Activated CD4-positive, alpha-beta T cell treated with anti-CD3 and anti-CD28 coated beads for 48 hours (primary cell): ENCODE results near the gene LPCAT3.

ENCODE experiments used
- DNase-seq: peaks from one replicate; pipeline ENCODE4 v3.0.0-alpha.2; 2020

The LPCAT3 gene

GRCh38 chr12:6987956-6988553 is 30.2 kb downstream of the LPCAT3 start:
- DNase-seq = no peak

DNA sequence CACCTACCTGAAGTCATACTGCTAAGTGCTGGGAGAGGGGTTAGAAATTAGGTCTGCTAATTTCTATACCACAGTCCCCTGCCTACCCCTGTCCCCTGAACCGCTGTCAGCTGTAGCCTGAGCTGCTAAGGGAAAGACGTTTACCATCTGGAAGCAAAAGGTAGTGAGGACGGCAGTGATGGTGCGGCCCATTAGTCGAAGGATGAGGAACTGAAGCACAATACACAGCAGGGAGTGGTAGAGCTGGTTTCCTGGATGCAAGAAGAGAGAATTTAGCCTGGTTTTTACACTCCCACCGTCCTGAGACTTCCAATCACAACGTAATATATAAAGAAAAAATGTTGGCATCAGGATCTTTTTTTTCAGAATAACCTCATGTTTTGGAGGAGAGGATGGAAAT is 35.7 kb downstream of the LPCAT3 start:
- no peak for DNase-seq

DNA sequence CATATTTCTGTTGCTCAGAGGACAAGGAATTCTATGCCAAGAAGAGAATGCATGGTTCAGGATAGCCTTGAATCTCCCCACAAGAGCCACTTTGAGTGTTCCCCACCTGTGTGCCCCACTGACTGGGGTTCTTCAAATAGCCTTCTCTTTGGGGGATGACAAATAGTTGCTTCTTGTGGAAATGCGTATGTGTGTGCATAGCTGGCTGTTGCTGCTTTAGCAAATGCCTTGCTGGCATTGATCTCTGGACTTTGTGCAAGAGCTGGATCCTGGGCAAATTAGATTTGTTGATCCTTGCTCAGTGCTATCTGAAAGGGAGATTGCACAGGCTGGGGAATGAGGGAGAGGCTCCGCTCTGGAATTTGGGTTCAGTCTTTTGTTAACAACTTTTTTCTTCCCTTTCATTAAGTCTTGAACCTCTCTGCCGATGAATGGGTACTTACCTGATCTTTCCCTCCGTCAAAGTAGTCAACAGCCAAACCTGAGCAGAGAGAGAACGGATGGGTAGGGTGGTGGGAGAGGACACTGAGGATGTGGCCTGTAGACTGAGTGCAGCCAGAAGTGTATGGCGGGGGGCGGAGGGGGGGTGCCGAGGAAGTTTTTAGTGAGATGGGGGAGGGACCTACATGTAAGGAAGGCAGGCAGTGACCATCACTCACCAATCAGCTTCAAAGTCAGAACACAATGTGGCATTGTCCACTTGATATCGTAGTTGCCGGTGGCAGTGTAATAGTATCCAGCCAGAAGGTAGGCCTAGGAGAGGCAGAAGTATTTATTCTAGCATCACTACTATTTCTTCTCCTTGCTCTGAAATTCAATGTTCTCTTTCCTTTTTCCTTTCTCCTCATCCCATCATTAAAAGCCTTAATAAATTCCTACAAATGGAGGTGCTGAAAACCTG is 36.9 kb downstream of the LPCAT3 start:
- DNase-seq = no peak

GRCh38 chr12:6980740-6981139 is 37.5 kb downstream of the LPCAT3 start:
- DNase-seq = no peak

GRCh38 chr12:6980075-6980474 is 38.2 kb downstream of the LPCAT3 start:
- DNase-seq = no peak

DNA sequence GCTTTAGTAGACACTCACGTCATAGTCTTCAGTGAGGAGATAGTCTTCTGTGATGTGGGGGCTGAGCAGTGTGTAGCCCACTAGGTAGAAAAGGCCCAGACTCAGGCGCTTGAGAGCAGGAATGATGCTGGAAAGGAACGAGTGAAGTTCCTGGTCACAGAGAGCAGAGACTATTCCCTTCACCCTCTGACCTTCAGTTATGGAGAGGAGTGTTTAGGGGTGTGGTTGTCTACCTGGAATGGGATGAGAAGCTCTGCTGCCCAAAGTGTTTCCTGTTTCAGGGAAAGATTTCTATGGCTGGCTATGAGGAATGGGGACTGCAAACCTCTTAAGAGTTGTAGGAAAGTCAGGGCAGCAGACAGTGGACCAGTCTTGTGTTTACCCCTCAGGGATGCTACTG is 38.8 kb downstream of the LPCAT3 start:
- DNase-seq = no peak

DNA sequence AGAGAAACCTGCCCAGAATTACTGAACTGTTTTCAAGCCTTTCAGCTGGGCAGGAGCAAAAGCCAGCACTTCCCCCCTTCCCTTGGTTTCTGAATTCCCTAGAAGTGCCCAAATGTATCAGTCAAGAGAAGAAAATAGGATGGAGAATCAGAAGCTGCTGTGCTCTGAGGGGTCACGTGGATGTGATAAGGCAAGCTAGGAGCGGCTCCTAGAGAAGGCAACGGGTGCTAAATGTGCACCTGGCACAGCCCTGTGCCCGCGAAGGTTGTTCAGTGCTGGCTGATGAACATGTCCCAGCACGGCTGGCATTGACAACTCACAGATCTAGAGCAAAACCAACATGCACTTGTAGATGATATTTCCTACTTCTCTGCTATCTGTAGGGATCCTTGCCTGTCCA is 39.3 kb downstream of the LPCAT3 start:
- no peak for DNase-seq

- DNase-seq = no peak
Observed at GRCh38 chr12:6978611-6979011, 39.7 kb downstream of the LPCAT3 start.

DNA sequence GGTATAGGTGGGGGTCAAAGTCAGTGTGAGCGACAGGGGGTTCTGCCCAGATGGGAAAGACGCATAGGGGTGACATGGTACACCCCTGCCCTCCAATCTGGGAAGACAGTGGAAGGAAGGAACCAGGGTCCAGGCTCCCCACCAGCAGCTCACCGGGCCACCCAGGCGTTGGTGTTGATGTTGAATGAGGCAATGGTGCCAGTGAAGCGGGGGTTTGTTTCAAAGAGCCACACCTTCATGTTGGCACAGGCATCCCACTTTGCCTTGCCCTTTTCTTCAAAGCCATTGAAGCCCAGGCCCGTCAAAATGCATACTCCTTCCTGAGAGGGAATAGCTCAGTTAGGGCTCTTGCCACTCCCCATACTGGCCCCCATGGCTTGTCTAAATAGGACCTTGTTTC is 40.1 kb downstream of the LPCAT3 start:
- DNase-seq = no peak

DNA sequence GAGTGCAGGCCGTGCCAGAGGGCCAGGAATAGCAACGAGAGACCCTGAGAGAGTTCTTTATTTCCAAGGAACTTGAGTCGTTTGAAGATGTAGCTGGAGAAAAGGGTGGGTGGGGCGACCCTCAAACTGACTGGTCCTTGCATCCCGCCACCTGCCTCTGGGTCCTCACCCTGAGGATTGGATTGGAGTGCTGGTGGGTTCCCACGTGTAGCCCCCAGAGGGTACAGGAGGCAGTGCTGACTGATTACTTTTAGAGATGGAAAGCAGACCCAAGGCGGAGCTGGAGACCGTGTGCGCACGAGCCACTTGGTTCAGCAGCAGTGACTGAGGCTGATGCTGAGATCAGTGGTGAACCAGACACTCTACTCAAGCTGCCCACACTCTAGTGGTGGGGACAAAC is 40.6 kb downstream of the LPCAT3 start:
- no peak for DNase-seq

GRCh38 chr12:6975297-6976032 is 42.8 kb downstream of the LPCAT3 start:
- no peak for DNase-seq

DNA sequence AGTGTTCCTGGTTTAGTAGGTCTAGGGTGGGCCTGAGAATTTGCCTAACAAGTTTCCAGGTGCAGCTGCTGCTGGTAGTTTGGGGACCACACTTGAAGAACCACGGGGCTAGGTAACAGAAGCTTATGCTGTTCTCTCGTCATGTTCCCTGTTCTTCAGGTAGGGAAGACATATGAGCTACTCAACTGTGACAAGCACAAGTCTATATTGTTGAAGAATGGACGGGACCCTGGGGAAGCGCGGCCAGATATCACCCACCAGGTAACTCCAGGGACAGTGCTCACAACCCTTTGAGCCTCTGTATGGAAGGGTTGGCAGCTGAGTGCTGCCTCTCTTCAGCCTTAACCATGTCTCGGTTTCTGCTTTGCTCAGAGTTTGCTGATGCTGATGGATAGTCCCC is 44.1 kb downstream of the LPCAT3 start:
- no peak for DNase-seq

DNA sequence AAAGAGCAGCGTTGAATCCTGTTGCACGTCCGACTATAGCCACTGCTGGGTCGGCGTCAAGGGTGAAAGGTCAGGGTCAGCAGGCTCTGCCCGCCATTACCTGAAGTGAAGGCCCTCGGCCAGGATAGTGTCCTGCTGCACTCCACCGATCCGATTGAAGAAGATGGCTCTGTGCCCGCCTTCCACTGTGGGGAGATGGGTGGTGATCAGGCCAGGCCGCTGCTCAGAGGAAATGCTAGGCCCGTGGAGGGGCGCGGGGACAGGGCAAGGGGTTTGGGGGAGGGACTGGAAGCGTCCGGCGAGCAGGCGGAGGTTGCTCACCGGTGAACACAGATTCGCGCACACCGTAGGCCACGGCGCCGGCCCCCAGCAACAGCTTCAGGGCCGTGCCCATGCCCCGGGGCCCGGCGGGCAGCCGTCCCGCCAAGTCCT is 48.2 kb downstream of the LPCAT3 start:
- DNase-seq = peak; percentile 38

DNA sequence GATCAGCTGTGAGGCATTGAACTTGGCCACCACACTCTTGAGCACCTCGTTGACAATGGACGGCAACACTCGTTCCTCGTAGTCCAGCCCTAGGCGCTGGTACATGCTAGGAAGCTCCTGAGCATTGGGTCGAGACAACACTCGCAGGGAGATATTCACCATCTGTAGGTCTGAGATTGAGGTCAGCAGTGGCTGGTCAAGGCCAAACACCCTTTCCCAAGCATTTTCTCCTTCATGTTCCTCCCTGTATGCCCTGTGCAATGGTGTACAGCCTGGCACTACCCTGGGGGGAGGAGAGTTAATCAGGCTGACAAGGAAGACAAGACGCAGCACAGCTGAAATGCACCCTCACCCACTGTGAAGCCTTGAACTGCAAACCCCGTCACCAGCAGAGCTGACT is 49.9 kb downstream of the LPCAT3 start:
- DNase-seq = peak; percentile 3

- peak; percentile 2 for DNase-seq
Observed at GRCh38 chr12:6967651-6968100, 50.6 kb downstream of the LPCAT3 start.

GRCh38 chr12:6966351-6966750 is 51.9 kb downstream of the LPCAT3 start:
- no peak for DNase-seq

GRCh38 chr12:6965714-6966113 is 52.6 kb downstream of the LPCAT3 start:
- no peak for DNase-seq

- DNase-seq = peak; percentile 92
Observed at GRCh38 chr12:6965026-6965661, 53.1 kb downstream of the LPCAT3 start.

GRCh38 chr12:6964605-6965025 is 53.7 kb downstream of the LPCAT3 start:
- DNase-seq = no peak

GRCh38 chr12:6963791-6964413 is 54.4 kb downstream of the LPCAT3 start:
- no peak for DNase-seq

- DNase-seq = no peak
Observed at GRCh38 chr12:6963016-6963731, 55.1 kb downstream of the LPCAT3 start.
